Stomach smooth muscle (tissue), 2 donors: ENCODE data around the gene PTCRA.
A peak's percentile ranks its signal among the peaks of the same experiment; 100 is the strongest.
"Not testable (repeated sequence)": the region's sequence is repeated elsewhere in the genome, so short reads cannot be mapped to it uniquely, and the experiment has no call there.

Experiments
- H3K27ac ChIP-seq: one replicate; pipeline ENCODE4 v1.7.0; 2013; ENCODE audit warnings: mild to moderate bottlenecking, low read length, inconsistent platforms
- H3K27me3 ChIP-seq, 2 donors: one replicate each; pipeline ENCODE4 v1.7.0; 2013; ENCODE audit warnings: low read length in 2 of 2; ENCODE audit not compliant: insufficient read depth in 2 of 2, control insufficient read depth in 1 of 2
- H3K36me3 ChIP-seq, 2 donors: one replicate each; pipeline ENCODE4 v1.7.0; 2013; ENCODE audit warnings: low read length in 2 of 2; ENCODE audit not compliant: control insufficient read depth in 2 of 2, insufficient read depth in 2 of 2
- H3K4me1 ChIP-seq: one replicate; pipeline ENCODE4 v1.7.0; 2013; ENCODE audit warnings: low read length; ENCODE audit not compliant: control insufficient read depth, insufficient read depth
- H3K4me3 ChIP-seq, 2 donors: one replicate each; pipeline ENCODE4 v1.7.0; 2013; ENCODE audit warnings: low read length in 2 of 2
- H3K9ac ChIP-seq, 2 donors: one replicate each; pipeline ENCODE4 v1.7.0; 2013; ENCODE audit warnings: low read length in 2 of 2, mild to moderate bottlenecking in 1 of 2
- H3K9me3 ChIP-seq, 2 donors: one replicate each; pipeline ENCODE4 v1.7.0; 2013; ENCODE audit warnings: low read length in 2 of 2; ENCODE audit not compliant: control insufficient read depth in 2 of 2
- donor health status: healthy.
- donor health status: Pancreatic carcinoma.

PTCRA gene

GRCh38 chr6:42889815-42890214 lies 26.0 kb upstream of the PTCRA start:
- H3K4me3 ChIP-seq, result peak overlapping the region; percentile 89 to 97
- H3K27ac ChIP-seq, result peak overlapping the region; percentile 88
- H3K9ac ChIP-seq, result peak overlapping the region; percentile 68 to 93
- peaks cover 12 to 14% of the 10 kb centered on the region in 2 donors for H3K36me3 ChIP-seq
- no peaks in the 10 kb centered on the region for H3K27me3 ChIP-seq
- peaks cover 9% of the 10 kb centered on the region for H3K4me1 ChIP-seq
- no peaks in the 10 kb centered on the region for H3K9me3 ChIP-seq

GRCh38 chr6:42890311-42891198 lies 25.3 kb upstream of the PTCRA start:
- H3K9ac ChIP-seq, result peak overlapping the region; percentile 68 to 93
- peaks cover 9% of the 10 kb centered on the region for H3K4me1 ChIP-seq
- H3K27ac ChIP-seq, result peak overlapping the region; percentile 88
- peak overlapping the region; percentile 89 to 97 for H3K4me3 ChIP-seq
- H3K36me3 ChIP-seq, result peaks cover 6 to 9% of the 10 kb centered on the region in 2 donors
- H3K27me3 ChIP-seq, result no peaks in the 10 kb centered on the region
- H3K9me3 ChIP-seq, result no peaks in the 10 kb centered on the region

DNA sequence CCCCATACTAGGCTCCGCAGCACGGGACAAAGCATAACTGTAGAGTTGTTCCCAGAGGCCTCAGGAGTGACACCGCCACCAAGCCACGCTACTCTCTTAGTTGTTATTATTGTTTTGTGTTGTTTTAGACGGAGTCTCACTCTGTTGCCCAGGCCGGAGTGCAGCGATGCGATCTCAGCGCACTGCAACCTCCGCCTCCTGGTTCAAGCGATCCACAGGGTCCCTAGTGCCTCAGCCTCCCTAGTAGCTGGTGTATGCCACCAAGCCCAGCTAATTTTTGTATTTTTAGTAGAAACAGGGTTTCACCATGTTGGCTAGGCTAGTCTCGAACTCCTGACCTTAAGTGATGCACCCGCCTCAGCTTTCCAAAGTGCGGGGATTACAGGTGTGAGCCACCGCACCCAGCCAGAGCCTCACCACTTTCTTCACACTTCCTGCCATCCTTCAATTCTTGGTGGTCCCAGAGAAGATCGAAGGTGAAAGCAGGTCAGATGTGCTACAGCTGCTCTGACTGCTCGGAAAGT lies 24.6 kb upstream of the PTCRA start:
- Histone ChIP-seq H3K4me3 (peak overlapping the region; percentile 89 to 97), H3K36me3 (peaks cover 0 to 3% of the 10 kb centered on the region in 2 donors), H3K9me3 (no peaks in the 10 kb centered on the region), H3K9ac (peak overlapping the region; percentile 68 to 93), H3K27ac (peak overlapping the region; percentile 88), H3K4me1 (peaks cover 9% of the 10 kb centered on the region), H3K27me3 (no peaks in the 10 kb centered on the region)

DNA sequence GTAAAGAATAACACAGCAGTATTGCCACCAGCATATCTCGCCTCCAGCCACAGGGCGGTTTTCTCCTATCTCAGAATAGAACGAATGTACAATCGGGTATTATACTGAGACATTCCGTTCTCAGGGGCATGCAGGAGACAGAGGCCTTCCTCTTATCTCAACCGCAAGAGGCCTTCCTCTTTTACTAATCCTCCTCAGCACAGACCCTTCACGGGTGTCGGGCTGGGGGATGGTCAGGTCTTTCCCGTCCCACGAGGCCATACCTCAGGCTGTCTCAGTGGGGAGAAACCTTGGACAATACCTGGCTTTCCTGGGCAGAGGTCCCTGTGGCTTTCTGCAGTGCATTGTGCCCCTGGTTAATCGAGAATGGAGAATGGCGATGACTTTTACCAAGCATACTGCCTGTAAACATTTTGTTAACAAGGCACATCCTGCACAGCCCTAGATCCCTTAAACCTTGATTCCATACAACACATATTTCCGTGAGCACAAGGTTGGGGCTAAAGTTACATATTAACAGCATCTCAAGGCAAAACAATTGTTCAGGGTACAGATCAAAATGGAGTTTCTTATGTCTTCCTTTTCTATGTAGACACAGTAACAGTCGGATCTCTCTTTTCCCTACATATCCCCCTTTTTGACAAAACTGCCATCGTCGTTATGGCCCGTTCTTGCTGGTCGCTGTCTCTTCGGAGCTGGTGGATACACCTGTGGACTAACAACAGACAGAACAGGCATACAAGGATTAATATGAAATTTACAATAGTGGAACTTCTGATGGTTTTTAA lies 21.6 kb upstream of the PTCRA start:
- not testable (repeated sequence) for H3K4me1 ChIP-seq, H3K9me3 ChIP-seq, H3K27ac ChIP-seq, H3K36me3 ChIP-seq, H3K9ac ChIP-seq, H3K27me3 ChIP-seq, H3K4me3 ChIP-seq

GRCh38 chr6:42896178-42896719 lies 19.6 kb upstream of the PTCRA start:
- no peak overlapping the region for H3K4me3 ChIP-seq
- peaks cover 3% of the 10 kb centered on the region for H3K4me1 ChIP-seq
- H3K9ac ChIP-seq, result no peak overlapping the region

DNA sequence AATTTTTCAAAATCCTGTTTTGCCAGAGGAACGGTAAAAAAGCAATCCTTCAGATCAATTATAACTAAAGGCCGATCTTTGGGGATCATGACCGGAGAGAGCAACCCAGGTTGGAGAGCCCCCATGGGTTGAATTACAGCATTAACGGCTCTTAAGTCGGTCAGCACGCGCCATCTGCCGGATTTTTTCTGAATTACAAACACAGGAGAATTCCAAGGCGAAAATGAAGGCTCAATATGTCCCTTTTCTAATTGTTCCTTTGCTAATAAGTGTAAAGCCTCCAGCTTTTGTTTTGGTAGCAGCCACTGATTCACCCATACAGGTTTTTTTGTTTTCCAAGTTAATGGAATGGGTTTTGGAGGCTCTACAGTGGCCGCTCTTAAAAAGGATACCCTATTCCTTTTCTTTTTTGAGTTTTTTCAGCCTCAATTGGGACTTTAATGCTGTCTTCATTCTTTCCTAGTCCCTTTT lies 16.9 kb upstream of the PTCRA start:
- H3K27ac ChIP-seq, result no peak overlapping the region
- H3K9ac ChIP-seq, result no peak overlapping the region

More at GRCh38 chr6:42896178-42896719, 19.6 kb upstream of the PTCRA start:
- Histone ChIP-seq H3K27me3 (no peaks in the 10 kb centered on the region), H3K36me3 (no peaks in the 10 kb centered on the region), H3K27ac (no peak overlapping the region), H3K9me3 (no peaks in the 10 kb centered on the region)

GRCh38 chr6:42899871-42900270 lies 16.0 kb upstream of the PTCRA start:
- Histone ChIP-seq H3K36me3 (no peaks in the 10 kb centered on the region), H3K27ac (no peak overlapping the region), H3K9me3 (no peaks in the 10 kb centered on the region), H3K4me3 (no peak overlapping the region), H3K9ac (peak overlapping the region in 1 of 2 donors; percentile 5), H3K4me1 (no peaks in the 10 kb centered on the region), H3K27me3 (no peaks in the 10 kb centered on the region)

More for the DNA sequence above, 16.9 kb upstream of the PTCRA start:
- H3K9me3 ChIP-seq, result no peaks in the 10 kb centered on the region
- H3K4me3 ChIP-seq, result no peak overlapping the region
- H3K27me3 ChIP-seq, result no peaks in the 10 kb centered on the region
- H3K36me3 ChIP-seq, result no peaks in the 10 kb centered on the region
- H3K4me1 ChIP-seq, result no peaks in the 10 kb centered on the region

GRCh38 chr6:42901538-42901957 lies 14.3 kb upstream of the PTCRA start:
- peak overlapping the region in 1 of 2 donors; percentile 10 for H3K9ac ChIP-seq
- no peak overlapping the region for H3K27ac ChIP-seq
- no peaks in the 10 kb centered on the region for H3K36me3 ChIP-seq
- no peaks in the 10 kb centered on the region for H3K27me3 ChIP-seq
- no peaks in the 10 kb centered on the region for H3K4me1 ChIP-seq
- no peak overlapping the region for H3K4me3 ChIP-seq
- H3K9me3 ChIP-seq, result no peaks in the 10 kb centered on the region

GRCh38 chr6:42902429-42903263 lies 13.2 kb upstream of the PTCRA start:
- H3K27me3 ChIP-seq, H3K9ac ChIP-seq, H3K36me3 ChIP-seq, H3K9me3 ChIP-seq, H3K27ac ChIP-seq, H3K4me1 ChIP-seq, H3K4me3 ChIP-seq: not testable (repeated sequence)

GRCh38 chr6:42904467-42904866 lies 11.4 kb upstream of the PTCRA start:
- no peak overlapping the region for H3K27ac ChIP-seq
- no peak overlapping the region for H3K4me3 ChIP-seq
- H3K27me3 ChIP-seq, result no peaks in the 10 kb centered on the region
- H3K9me3 ChIP-seq, result no peaks in the 10 kb centered on the region
- H3K9ac ChIP-seq, result no peak overlapping the region
- no peaks in the 10 kb centered on the region for H3K4me1 ChIP-seq
- H3K36me3 ChIP-seq, result no peaks in the 10 kb centered on the region
